Skeletal muscle satellite cell (primary cell): Measurements from ENCODE around the gene CNTNAP2.
"Not testable (repeated sequence)": the region's sequence is repeated elsewhere in the genome, so short reads cannot be mapped to it uniquely, and the experiment has no call there.

Experiments used
- H3K27me3 ChIP-seq: 2 replicates; pipeline ENCODE4 v1.7.0; 2013; ENCODE audit warnings: low read length; ENCODE audit not compliant: control insufficient read depth, insufficient read depth
- H3K36me3 ChIP-seq: 2 replicates; pipeline ENCODE4 v1.7.0; 2013; ENCODE audit warnings: mild to moderate bottlenecking, control low read depth, low read length; ENCODE audit not compliant: insufficient read depth
- H3K4me1 ChIP-seq: 2 replicates; pipeline ENCODE4 v1.7.0; 2013; ENCODE audit warnings: low read length; ENCODE audit not compliant: control insufficient read depth, insufficient read depth
- H3K4me2 ChIP-seq: 2 replicates; pipeline ENCODE4 v1.7.0; 2013; ENCODE audit warnings: mild to moderate bottlenecking, low read length
- H3K4me3 ChIP-seq: 2 replicates; pipeline ENCODE4 v1.7.0; 2013; ENCODE audit warnings: low read length
- H3K9ac ChIP-seq: 2 replicates; pipeline ENCODE4 v1.7.0; 2013; ENCODE audit warnings: mild to moderate bottlenecking, low read depth, low read length, moderate library complexity
- H3K9me3 ChIP-seq: replicated peaks from 2 replicates; pipeline ENCODE4 v1.7.0; 2013; ENCODE audit warnings: mild to moderate bottlenecking, control low read depth, low read length

CNTNAP2 gene

GRCh38 chr7:147723536-147723935 lies 1606.9 kb downstream of the CNTNAP2 start:
- Histone ChIP-seq H3K36me3 (no peaks in the 10 kb centered on the region), H3K9me3 (no peaks in the 10 kb centered on the region), H3K4me2 (no peak overlapping the region), H3K4me1 (no peaks in the 10 kb centered on the region), H3K9ac (no peak overlapping the region), H3K4me3 (no peak overlapping the region), H3K27me3 (no peaks in the 10 kb centered on the region)

DNA sequence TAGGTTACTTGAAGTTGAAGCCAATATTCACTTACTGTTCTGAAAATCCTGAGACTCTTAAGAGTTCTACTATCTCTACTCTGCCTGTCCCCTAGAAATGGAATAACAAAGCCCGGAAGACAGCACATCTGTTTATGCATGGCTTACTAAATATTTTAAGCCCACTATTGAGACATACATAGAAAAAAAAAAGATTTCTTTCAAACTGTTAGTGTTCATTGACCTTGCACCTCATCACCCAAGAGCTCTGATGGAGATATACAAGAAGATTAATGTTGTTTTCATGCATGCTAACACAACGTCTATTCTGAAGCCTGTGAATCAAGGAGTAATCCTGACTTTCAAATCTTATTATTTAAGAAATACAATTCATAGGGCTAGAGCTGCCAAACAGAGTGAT lies 1614.7 kb downstream of the CNTNAP2 start:
- Histone ChIP-seq H3K27me3 (no peaks in the 10 kb centered on the region), H3K4me3 (no peak overlapping the region), H3K4me2 (no peak overlapping the region), H3K9ac (no peak overlapping the region), H3K4me1 (no peaks in the 10 kb centered on the region), H3K9me3 (no peaks in the 10 kb centered on the region), H3K36me3 (no peaks in the 10 kb centered on the region)

DNA sequence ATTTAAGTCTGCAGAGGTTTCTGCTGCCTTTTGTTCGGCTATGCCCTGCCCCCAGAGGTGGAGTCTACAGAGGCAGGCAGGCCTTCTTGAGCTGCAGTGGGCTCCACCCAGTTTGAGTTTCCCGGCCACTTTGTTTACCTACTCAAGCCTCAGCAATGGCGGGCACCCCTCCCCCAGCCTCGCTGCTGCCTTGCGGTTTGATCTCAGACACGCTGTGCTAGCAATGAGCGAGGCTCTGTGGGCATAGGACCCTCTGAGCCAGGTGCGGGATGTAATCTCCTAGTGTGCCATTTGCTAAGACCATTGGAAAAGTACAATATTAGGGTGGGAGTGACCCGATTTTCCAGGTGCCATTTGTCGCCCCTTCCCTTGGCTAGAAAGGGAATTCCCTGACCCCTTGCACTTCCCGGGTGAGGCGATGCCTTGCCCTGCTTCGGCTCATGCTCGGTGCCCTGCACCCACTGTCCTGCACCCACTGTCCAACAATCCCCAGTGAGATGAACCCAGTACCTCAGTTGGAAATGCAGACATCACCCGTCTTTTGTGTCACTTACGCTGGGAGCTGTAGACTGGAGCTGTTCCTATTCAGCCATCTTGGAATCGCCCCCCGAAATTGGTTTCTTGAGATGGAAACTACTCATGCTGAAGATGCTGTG lies 1621.1 kb downstream of the CNTNAP2 start:
- H3K9ac ChIP-seq, H3K4me2 ChIP-seq, H3K4me3 ChIP-seq, H3K4me1 ChIP-seq, H3K9me3 ChIP-seq, H3K36me3 ChIP-seq, H3K27me3 ChIP-seq: not testable (repeated sequence)

GRCh38 chr7:147742301-147742700 lies 1625.7 kb downstream of the CNTNAP2 start:
- Histone ChIP-seq H3K4me2 (no peak overlapping the region), H3K36me3 (no peaks in the 10 kb centered on the region), H3K9ac (no peak overlapping the region), H3K4me1 (no peaks in the 10 kb centered on the region), H3K4me3 (no peak overlapping the region), H3K27me3 (no peaks in the 10 kb centered on the region), H3K9me3 (no peaks in the 10 kb centered on the region)

- H3K4me1 ChIP-seq = no peaks in the 10 kb centered on the region
- no peaks in the 10 kb centered on the region for H3K36me3 ChIP-seq
- H3K27me3 ChIP-seq = no peaks in the 10 kb centered on the region
- no peak overlapping the region for H3K4me2 ChIP-seq
- H3K9ac ChIP-seq = no peak overlapping the region
- no peaks in the 10 kb centered on the region for H3K9me3 ChIP-seq
- no peak overlapping the region for H3K4me3 ChIP-seq
Measured at GRCh38 chr7:147756300-147756699, 1639.7 kb downstream of the CNTNAP2 start.

DNA sequence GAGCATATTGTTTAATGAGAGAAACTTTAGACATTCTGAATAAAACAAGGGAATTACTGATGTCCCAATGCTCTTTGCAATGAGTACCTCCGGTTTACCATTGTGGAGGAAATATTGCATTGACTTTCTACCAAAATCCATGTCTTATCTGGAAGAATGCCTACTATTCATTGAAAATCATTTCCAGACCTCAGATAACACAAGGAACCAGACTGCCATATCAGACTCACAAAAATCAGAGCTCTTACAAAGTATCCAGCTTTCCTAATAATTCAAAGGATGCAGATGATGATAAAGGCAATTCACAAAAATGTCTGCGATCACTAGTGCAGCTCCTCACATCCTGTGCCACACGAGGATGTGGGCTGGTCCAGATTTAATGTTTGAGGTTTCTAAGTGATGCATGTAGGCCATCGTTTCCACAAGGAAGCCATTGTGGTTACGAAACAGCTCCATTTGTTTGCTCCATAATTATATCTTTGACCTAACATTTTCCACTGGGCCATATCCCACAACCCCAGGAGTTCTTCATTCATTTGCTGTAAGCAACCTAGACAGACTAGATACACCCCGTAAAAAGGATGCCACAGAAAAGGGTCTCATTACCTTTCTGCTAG lies 1642.8 kb downstream of the CNTNAP2 start:
- Histone ChIP-seq H3K9ac (no peak overlapping the region), H3K4me3 (no peak overlapping the region), H3K9me3 (no peaks in the 10 kb centered on the region), H3K4me2 (no peak overlapping the region), H3K36me3 (no peaks in the 10 kb centered on the region), H3K4me1 (no peaks in the 10 kb centered on the region), H3K27me3 (no peaks in the 10 kb centered on the region)

GRCh38 chr7:147765301-147765700 lies 1648.7 kb downstream of the CNTNAP2 start:
- Histone ChIP-seq H3K4me1 (no peaks in the 10 kb centered on the region), H3K27me3 (no peaks in the 10 kb centered on the region), H3K4me3 (no peak overlapping the region), H3K4me2 (no peak overlapping the region), H3K36me3 (no peaks in the 10 kb centered on the region), H3K9ac (no peak overlapping the region), H3K9me3 (no peaks in the 10 kb centered on the region)

- H3K36me3 ChIP-seq = no peaks in the 10 kb centered on the region
- H3K4me2 ChIP-seq = no peak overlapping the region
- H3K9me3 ChIP-seq = no peaks in the 10 kb centered on the region
- no peaks in the 10 kb centered on the region for H3K4me1 ChIP-seq
- no peaks in the 10 kb centered on the region for H3K27me3 ChIP-seq
- no peak overlapping the region for H3K4me3 ChIP-seq
- H3K9ac ChIP-seq = no peak overlapping the region
Measured at GRCh38 chr7:147771344-147771743, 1654.7 kb downstream of the CNTNAP2 start.

GRCh38 chr7:147774461-147774860 lies 1657.9 kb downstream of the CNTNAP2 start:
- no peaks in the 10 kb centered on the region for H3K9me3 ChIP-seq
- H3K36me3 ChIP-seq = no peaks in the 10 kb centered on the region
- no peak overlapping the region for H3K9ac ChIP-seq
- no peaks in the 10 kb centered on the region for H3K4me1 ChIP-seq
- H3K4me3 ChIP-seq = no peak overlapping the region
- H3K27me3 ChIP-seq = no peaks in the 10 kb centered on the region
- no peak overlapping the region for H3K4me2 ChIP-seq

- Histone ChIP-seq H3K4me3 (no peak overlapping the region), H3K36me3 (no peaks in the 10 kb centered on the region), H3K9me3 (no peaks in the 10 kb centered on the region), H3K9ac (no peak overlapping the region), H3K4me1 (no peaks in the 10 kb centered on the region), H3K4me2 (no peak overlapping the region), H3K27me3 (no peaks in the 10 kb centered on the region)
Measured at GRCh38 chr7:147775516-147776284, 1659.1 kb downstream of the CNTNAP2 start.

GRCh38 chr7:147777309-147777708 lies 1660.7 kb downstream of the CNTNAP2 start:
- Histone ChIP-seq H3K9ac (no peak overlapping the region), H3K9me3 (no peaks in the 10 kb centered on the region), H3K4me2 (no peak overlapping the region), H3K4me1 (no peaks in the 10 kb centered on the region), H3K36me3 (no peaks in the 10 kb centered on the region), H3K27me3 (no peaks in the 10 kb centered on the region), H3K4me3 (no peak overlapping the region)
